Brain microvascular endothelial cell (primary cell): ENCODE measurements around the gene PHF1.

Experiments
- DNase-seq: peaks from one replicate; pipeline ENCODE4 v3.0.0-alpha.2; 2020
- H3K27ac ChIP-seq: fragments of 250-450 bp; sonication (Bioruptor Pico); 2 replicates; pipeline ENCODE4 v1.5.1; 2020; ENCODE audit warnings: mild to moderate bottlenecking, moderate library complexity
- H3K27me3 ChIP-seq: fragments of 250-450 bp; sonication (Bioruptor Pico); replicated peaks from 2 replicates; pipeline ENCODE4 v1.5.1; 2020; ENCODE audit warnings: mild to moderate bottlenecking
- H3K36me3 ChIP-seq: fragments of 250-450 bp; sonication (Bioruptor Pico); replicated peaks from 2 replicates; pipeline ENCODE4 v1.5.1; 2020; ENCODE audit warnings: mild to moderate bottlenecking
- H3K4me3 ChIP-seq: 2 replicates; pipeline ENCODE4 v1.5.1; 2011; ENCODE audit warnings: low read depth, mild to moderate bottlenecking, control low read depth, low read length, moderate library complexity
- CTCF ChIP-seq: IDR thresholded peaks from 2 replicates; pipeline ENCODE4 v1.5.1; 2011; ENCODE audit warnings: low read depth, mild to moderate bottlenecking, moderate library complexity, low read length, control low read depth, inconsistent platforms; ENCODE audit errors: missing control alignments
- in situ Hi-C: cut with HindIII; loops from 2 replicates; pipeline ENCODE4 v1.10.0; 2017; ENCODE audit warnings: low sequenced_read_pairs, low pct_ligation_motif_present

Gene PHF1

GRCh38 chr6:33420491-33421343, 9.9 kb downstream of the PHF1 start:
- Histone ChIP-seq H3K36me3 (peaks cover 4% of the 10 kb centered on the region), H3K27me3 (no peaks in the 10 kb centered on the region), H3K27ac (no peak overlapping the region), H3K4me3 (peak overlapping the region; percentile 41)
- TF ChIP-seq CTCF: no peak
- in situ Hi-C loops: no loop called here
- no peak for DNase-seq

- H3K36me3 ChIP-seq: no peaks in the 10 kb centered on the region
- no peak overlapping the region for H3K27ac ChIP-seq
- no peaks in the 10 kb centered on the region for H3K27me3 ChIP-seq
- no peak overlapping the region for H3K4me3 ChIP-seq
- no peak for DNase-seq
- in situ Hi-C loops: no loop called here
- TF ChIP-seq CTCF: no peak
These were observed 10.5 kb downstream of the PHF1 start for GRCh38 chr6:33421344-33421643.

DNA sequence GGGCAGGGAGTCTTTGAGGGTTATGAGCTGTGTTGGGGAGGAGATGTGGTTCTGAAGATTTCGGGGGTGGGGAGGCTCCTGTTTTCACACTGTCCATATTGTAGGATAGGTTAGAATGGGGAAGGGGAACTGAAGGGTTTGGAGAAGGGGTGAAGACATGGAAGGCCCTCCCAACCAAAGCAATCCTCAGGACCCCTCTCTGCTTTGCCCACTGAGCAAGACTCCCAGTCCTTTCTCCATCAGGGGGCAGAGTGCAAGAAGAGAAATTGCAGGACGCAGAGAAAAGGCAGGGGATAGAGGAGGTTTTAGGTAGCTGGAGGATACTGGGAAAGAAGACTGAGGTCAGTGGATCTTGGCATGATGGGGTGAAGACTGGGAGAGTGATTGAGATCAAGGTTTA, 13.0 kb downstream of the PHF1 start:
- in situ Hi-C loops: no loop called here
- no peaks in the 10 kb centered on the region for H3K27me3 ChIP-seq
- no peak overlapping the region for H3K27ac ChIP-seq
- no peaks in the 10 kb centered on the region for H3K36me3 ChIP-seq
- no peak for TF ChIP-seq CTCF
- no peak overlapping the region for H3K4me3 ChIP-seq
- DNase-seq: no peak

DNA sequence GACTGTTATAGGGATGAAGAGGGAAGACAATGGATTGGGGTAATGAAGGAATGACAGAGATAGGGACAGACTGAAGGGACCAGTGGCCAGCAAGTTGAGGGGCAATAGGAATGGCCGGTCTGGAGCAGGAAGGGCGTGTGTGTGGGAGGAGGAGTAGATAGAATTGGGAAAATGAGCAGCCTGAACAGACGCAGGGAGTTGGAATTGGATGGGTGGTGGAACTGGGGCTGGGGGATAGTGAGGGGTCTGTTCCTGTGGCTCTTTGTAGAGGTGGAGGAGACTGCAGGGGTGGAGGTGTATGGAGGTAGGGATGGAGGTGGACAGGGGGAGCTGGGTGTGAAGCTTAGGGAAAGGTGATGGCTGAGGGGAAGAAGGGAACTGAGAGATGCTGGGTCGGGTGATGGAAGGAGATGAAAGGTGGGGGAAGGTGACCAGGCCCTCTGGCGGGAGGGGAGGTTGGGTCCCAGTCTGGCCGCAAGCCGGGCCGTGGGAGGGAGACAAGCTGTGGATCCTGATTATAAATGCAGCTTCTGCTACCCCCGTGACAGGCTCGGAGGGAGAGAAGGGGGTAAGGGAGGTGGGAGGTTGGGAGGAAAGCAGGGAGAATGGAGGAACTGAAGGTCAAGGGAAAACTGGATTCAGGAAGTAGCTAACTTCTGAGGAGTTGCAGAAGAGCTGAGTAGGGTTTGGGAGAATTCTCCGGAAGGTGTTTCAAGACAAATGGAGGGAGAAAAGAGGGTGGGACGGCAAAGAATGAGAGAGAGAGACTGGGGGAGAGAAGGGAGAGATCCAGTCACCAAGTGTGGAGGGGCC, 14.2 kb downstream of the PHF1 start:
- in situ Hi-C loops: no loop called here
- H3K36me3 ChIP-seq: no peaks in the 10 kb centered on the region
- DNase-seq: peak; percentile 8
- peak overlapping the region; percentile 62 for H3K4me3 ChIP-seq
- no peaks in the 10 kb centered on the region for H3K27me3 ChIP-seq
- H3K27ac ChIP-seq: peak overlapping the region; percentile 63
- TF ChIP-seq CTCF: no peak

- DNase-seq: peak; percentile 80
- Histone ChIP-seq H3K4me3 (peak overlapping the region; percentile 62), H3K36me3 (no peaks in the 10 kb centered on the region), H3K27ac (peak overlapping the region; percentile 63), H3K27me3 (no peaks in the 10 kb centered on the region)
- in situ Hi-C loops: no loop called here
- TF ChIP-seq CTCF: peak; percentile 79
These were observed 15.1 kb downstream of the PHF1 start for GRCh38 chr6:33425668-33426577.
